Endothelial cell of umbilical vein (primary cell): ENCODE results near the gene WARS2.

Experiments used
- EZH2 ChIP-seq: IDR thresholded peaks from 2 replicates; pipeline ENCODE4 v1.6.1; 2012; ENCODE audit warnings: borderline replicate concordance, low read depth, mild to moderate bottlenecking, moderate library complexity, low read length, inconsistent platforms; ENCODE audit not compliant: severe bottlenecking
- FOS ChIP-seq: IDR thresholded peaks from 2 replicates; pipeline ENCODE4 v1.6.1; 2011; ENCODE audit warnings: mild to moderate bottlenecking, low read length, moderate library complexity, borderline replicate concordance; ENCODE audit not compliant: insufficient read depth
- JUN ChIP-seq: IDR thresholded peaks from 2 replicates; pipeline ENCODE4 v1.6.1; 2011; ENCODE audit warnings: borderline replicate concordance, low read depth; ENCODE audit not compliant: insufficient read length, insufficient read depth
- MYC ChIP-seq: IDR thresholded peaks from one replicate; pipeline ENCODE4 v1.6.1; 2011; ENCODE audit warnings: mild to moderate bottlenecking, low read depth, low read length
- POLR2A ChIP-seq: IDR thresholded peaks from 2 replicates; pipeline ENCODE4 v1.6.1; 2012; ENCODE audit warnings: low read depth, mild to moderate bottlenecking, control low read depth, low read length
- POLR2AphosphoS5 ChIP-seq: IDR thresholded peaks from 2 replicates; pipeline ENCODE4 v1.6.1; 2012; ENCODE audit warnings: low read depth, mild to moderate bottlenecking, control low read depth, low read length, moderate library complexity; ENCODE audit not compliant: insufficient read depth
- TF ChIP-seq, protein P1 (sequence below), 2 donors: IDR thresholded peaks; 1 replicate in 1 of 2; 2 replicates in 1 of 2; pipeline ENCODE4 v1.5.1; 2011; ENCODE audit warnings: low read length in 2 of 2, mild to moderate bottlenecking in 2 of 2, moderate library complexity in 2 of 2, control low read depth in 1 of 2, inconsistent platforms in 1 of 2, low read depth in 1 of 2; ENCODE audit not compliant: insufficient read depth in 1 of 2; ENCODE audit errors: extremely low read depth in 1 of 2
- TF ChIP-seq, protein P2 (sequence below): IDR thresholded peaks from 2 replicates; pipeline ENCODE4 v1.6.1; 2011; ENCODE audit not compliant: insufficient read depth, insufficient read length

DNA sequence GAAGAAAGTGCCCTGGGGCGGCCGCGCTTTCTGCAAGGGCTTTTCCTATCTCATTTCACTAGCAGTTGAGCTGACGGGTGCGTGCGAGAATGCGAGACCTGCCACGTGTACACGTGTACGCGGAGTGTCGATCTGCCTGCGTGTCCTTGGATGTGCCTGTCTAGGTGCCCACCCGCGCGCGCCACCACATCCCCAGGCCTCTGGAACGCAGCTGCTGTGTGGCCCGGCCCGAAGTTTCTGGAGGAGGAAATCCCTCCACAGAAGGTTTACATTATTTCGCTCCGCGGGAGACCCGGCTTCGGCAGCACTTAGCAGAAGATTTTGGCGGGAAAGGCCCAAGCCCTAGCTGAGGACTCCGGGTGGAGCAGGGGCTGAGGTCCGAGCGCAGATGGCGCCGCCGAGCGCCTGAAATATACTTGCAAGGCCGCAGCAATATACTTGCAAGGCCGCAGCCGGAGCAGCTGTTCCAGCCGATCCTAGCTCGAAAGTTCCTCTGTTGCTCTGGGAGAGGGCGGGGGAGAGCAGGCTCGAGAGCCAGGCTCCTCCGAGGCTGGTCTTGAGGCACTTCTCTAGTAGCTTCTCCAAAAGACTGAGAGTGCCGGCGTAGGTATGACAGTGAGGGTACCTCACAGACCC is 156.2 kb downstream of the WARS2 start:
- TF ChIP-seq POLR2A (no peak), JUN (no peak), FOS (no peak), POLR2AphosphoS5 (no peak), EZH2 (peak; percentile 92), MYC (no peak)
- TF ChIP-seq, protein P1, sequence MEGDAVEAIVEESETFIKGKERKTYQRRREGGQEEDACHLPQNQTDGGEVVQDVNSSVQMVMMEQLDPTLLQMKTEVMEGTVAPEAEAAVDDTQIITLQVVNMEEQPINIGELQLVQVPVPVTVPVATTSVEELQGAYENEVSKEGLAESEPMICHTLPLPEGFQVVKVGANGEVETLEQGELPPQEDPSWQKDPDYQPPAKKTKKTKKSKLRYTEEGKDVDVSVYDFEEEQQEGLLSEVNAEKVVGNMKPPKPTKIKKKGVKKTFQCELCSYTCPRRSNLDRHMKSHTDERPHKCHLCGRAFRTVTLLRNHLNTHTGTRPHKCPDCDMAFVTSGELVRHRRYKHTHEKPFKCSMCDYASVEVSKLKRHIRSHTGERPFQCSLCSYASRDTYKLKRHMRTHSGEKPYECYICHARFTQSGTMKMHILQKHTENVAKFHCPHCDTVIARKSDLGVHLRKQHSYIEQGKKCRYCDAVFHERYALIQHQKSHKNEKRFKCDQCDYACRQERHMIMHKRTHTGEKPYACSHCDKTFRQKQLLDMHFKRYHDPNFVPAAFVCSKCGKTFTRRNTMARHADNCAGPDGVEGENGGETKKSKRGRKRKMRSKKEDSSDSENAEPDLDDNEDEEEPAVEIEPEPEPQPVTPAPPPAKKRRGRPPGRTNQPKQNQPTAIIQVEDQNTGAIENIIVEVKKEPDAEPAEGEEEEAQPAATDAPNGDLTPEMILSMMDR (IDR thresholded peaks at IDR 0.05; ENCODE audit: extremely low read depth in 1 of 2, insufficient read depth in 1 of 2, low read depth in 1 of 2, low read length in 2 of 2) = no peak
- TF ChIP-seq, protein P2, sequence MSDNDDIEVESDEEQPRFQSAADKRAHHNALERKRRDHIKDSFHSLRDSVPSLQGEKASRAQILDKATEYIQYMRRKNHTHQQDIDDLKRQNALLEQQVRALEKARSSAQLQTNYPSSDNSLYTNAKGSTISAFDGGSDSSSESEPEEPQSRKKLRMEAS = no peak
